Measurements from ENCODE around the gene TMEM115.

DNA sequence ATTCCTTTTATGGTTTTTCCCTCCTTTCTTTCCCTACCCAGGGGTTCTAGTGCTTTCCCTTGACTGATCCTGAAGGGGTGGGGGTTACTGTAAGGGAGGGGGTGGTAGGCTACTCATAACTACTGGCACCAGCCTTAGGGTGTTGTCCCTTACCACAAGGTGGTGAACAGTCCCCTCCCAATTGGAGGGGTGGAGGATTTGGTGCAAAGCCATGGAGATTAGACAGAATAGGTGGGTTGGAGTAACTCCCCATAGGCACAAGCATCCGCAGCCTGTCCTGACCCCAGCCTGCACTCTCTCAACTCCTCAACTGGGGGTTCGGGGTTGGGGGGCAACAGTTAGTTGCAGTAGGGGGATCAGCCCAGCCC lies 34.2 kb downstream of the TMEM115 start:
- TF ChIP-seq, protein P1, sequence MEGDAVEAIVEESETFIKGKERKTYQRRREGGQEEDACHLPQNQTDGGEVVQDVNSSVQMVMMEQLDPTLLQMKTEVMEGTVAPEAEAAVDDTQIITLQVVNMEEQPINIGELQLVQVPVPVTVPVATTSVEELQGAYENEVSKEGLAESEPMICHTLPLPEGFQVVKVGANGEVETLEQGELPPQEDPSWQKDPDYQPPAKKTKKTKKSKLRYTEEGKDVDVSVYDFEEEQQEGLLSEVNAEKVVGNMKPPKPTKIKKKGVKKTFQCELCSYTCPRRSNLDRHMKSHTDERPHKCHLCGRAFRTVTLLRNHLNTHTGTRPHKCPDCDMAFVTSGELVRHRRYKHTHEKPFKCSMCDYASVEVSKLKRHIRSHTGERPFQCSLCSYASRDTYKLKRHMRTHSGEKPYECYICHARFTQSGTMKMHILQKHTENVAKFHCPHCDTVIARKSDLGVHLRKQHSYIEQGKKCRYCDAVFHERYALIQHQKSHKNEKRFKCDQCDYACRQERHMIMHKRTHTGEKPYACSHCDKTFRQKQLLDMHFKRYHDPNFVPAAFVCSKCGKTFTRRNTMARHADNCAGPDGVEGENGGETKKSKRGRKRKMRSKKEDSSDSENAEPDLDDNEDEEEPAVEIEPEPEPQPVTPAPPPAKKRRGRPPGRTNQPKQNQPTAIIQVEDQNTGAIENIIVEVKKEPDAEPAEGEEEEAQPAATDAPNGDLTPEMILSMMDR (IDR thresholded peaks at IDR 0.05 in 2 of 3, conservative IDR thresholded peaks at IDR 0.05 in 1 of 3; ENCODE audit: control insufficient read depth in 2 of 3, extremely low read depth in 1 of 3, insufficient read depth in 1 of 3, low read depth in 3 of 3, low read length in 3 of 3): no peak
- TF ChIP-seq JUND (IDR thresholded peaks at IDR 0.05; ENCODE audit: low read depth, low read length) (no peak), USF2 (IDR thresholded peaks at IDR 0.05; ENCODE audit: borderline replicate concordance, low read depth, low read length) (no peak), POLR2A (IDR thresholded peaks at IDR 0.05; ENCODE audit: low read depth, low read length) (no peak)
